K562 treated with DMSO at 1 percent for 4 hours (cell line): Measurements from ENCODE around the gene ARID3C. TPM values are rescaled to one million over a fixed set of nuclear protein-coding genes. Genes with fewer than 3 reads are reported as not detected.

Experiments used
- total RNA-seq: library from RNA; unstranded; fragments of 300-600 nt; gene quantifications from 2 replicates; pipeline ENCODE4 v1.2.3, GENCODE V29; 2022; ENCODE audit not compliant: insufficient read depth

Gene ARID3C
- 0.50 TPM in 1 of 2 replicates, not detected in the other for total RNA-seq

GRCh38 chr9:34628656-34629490 is at the start of gene ARID3C:
Gene ARID3C, minus strand, starts transcription at chr9:34629066. Its CDS starts 1,052 bp downstream, at chr9:34628014.

GRCh38 chr9:34662526-34663302 is 33.8 kb upstream of the ARID3C start, which contains the start of gene CCL27:
Gene CCL27, minus strand, starts transcription at chr9:34662657. Its CDS starts 24 bp downstream, at chr9:34662633.

DNA sequence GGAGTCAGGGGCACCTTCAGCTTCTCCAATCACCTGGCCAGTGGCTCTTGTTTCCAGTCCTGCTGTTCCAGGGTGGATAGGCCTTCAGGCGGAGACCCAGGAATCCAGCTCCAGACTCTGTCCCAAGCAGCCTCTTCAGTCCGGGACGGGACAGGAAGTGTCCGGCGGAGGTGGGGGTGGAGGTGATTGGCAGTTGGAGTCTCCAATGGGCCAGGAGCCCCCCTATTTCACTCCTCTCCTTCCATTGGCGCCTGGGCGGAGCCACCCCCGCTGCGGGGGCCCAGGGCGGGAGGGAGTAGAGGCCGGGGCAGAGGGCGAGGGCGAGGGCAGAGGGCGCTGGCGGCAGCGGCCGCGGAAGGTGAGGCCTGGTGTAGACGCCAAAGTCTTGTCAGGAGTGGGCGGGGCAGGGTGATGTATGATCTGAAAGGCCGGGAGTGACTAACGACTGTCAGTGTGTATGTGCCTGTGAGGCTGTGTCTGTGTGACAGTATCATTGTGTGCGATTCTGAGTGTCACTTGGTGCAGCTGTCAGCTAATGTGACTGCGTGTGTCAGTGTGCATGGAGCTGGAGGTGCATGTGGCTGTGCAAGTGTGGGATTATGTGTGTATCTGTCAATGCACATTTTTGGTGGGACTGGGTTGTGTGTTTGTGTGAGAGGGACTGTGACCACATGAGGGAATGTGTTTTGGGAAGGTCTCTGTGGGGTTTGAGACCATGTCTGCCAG is 23.2 kb upstream of the ARID3C start, which contains the start of gene IL11RA:
Gene IL11RA (plus strand): TSS at position 310 of the 726 bp plus-strand sequence. CDS start 3,033 bp downstream, outside the sequence.

DNA sequence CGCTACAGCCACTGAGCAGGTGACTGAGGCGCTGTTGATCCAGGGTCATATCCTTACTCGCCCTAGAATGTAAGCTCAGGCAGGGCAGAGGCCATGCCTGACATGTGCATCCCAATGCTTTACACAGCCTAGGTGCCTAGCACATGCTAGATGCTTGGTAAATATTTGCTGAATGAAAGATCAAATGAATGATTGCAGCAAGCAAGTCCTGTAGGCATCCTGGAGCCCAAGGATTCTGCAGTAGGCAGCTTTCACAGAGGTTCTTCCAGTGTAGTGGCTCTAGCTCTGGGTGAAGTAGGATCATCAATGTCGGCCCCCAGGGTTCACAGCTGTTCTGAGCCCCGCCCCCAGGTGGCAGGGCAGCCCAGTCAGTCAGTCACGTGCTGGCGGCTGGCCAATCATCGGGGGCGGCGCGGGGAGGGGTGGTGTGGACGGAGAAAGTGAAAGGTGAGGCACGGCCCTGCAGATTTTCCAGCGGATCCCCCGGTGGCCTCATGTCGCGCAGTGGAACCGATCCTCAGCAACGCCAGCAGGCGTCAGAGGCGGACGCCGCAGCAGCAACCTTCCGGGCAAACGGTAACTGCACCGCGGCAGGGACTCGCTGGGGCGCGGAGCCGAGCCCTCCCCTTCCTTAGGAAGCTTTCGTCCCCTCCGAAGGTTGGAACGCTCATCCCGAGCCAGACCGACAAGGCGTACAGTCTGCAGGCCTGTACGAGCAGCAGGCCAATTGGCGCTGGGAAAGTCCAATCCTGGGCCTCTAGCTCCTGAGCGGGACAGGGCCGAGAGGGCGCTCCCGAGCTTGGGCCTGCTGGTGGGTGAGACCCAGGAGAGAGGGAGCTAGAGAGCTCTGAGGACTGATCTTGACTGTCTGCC is 17.6 kb upstream of the ARID3C start, which contains the start of gene GALT:
Gene GALT (plus strand): TSS at position 465 of the 873 bp plus-strand sequence. CDS start 30 bp downstream, at position 495.

GRCh38 chr9:34637356-34638137 is 8.7 kb upstream of the ARID3C start, which contains the start of gene SIGMAR1:
Gene SIGMAR1, minus strand, starts transcription at chr9:34637787. Its CDS starts 90 bp downstream, at chr9:34637697.

DNA sequence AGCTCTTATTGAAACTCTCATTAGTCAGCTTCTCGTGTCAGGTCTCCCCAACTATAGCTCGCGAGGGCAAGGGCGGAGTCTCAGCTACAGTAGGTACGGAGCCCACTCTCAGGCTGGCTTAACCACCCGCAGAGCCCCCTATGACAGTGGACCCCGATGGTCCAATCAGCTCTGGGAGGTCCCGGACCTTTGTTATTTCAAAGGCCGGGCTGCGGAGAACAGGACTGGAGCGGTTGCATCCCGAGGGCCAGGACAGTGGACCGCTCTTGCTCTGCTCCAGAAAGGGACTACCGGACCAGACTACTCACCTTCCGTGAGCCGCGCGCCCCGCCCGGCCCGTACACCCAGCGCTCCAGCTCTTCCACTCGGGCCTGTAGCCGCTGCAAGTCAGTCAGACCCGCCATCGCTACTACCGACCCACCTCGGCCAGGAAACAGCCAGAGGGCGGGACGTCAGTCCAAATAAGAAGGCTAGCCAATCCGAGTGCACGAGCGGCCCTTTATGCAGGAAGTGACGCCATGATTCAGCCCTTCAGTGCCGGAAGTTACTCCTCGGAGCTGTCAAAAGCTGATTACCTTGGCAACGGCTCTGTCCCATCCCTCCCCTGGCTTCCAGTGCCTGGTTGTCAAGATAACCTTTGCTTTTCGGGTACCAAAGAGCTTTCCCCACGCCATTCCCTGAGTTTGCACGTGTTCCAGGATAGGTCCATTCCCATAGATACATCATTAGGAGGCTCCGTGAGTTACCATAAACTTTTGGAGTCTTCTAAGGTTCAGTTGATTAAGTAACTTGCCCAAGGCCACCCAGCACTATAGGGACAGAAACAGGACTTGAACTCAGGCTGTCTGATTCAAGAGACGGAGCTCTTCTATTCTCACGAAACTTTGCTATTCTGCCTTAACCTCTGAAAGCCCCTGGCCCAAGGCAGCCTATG is 8.5 kb downstream of the ARID3C start, which contains the start of gene DCTN3:
Gene DCTN3 (minus strand): TSS at position 435 of the 934 bp plus-strand sequence. CDS start 31 bp downstream, at position 404.

DNA sequence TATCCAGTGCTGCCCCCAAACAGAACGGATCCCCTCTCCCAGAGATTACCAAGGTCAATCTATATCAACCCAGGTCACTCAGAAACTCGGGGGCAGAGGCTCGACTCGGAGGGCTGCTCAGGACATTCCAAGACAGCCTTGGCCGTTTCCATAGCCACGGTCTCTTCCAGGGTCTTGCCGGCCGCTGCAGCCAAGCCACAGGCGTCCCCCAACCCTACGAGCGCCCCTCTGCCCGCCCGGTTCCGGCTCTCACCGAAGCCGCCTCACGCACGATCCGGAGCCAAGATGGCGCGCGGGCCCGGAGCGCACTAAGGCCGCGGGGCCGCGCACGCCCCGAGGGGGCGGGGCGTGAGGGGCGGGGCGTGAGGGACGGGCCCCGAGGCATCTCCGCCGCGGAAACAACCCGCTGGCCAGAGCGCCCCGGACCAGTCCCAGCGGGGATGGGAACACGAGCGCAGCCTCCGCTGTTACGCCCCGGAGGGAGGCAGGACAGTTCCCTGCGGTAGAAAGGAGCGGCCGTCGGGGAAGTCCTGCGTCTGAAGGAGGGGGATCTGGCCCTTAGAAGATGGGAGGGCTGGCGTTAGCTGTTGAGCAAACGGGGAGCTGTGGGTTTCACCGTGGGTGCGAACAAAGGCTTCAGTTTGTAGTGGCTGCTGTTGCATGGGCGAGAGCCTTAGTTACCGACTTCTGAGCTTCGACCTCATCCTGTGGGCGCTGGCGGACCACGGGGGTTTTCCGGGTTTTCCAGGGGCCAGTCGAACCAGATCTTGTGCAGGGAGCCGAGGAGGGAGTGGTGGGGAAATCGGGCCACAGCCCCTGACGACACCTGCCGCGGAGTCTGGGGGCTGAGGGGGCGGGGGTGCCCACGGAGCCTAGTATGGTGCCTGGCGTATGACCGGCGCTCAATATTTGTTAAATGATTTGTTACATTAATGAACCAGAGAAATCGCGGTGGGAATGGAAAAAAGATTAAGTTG is 16.8 kb downstream of the ARID3C start, which contains the start of gene RPP25L:
Gene RPP25L (minus strand): TSS at position 287 of the 977 bp plus-strand sequence. CDS start 801 bp downstream, outside the sequence.

GRCh38 chr9:34589636-34590380 is 39.1 kb downstream of the ARID3C start, which contains the start of gene CNTFR:
Gene CNTFR, minus strand, starts transcription at chr9:34589724. Its CDS starts 20,743 bp downstream, at chr9:34568981.

Other genes with a start within 250 kb of the ARID3C start
- 7.3 and 12.3 TPM in 2 replicates for gene FAM219A, start 170.5 kb downstream of the ARID3C start, total RNA-seq
- not detected in 2 replicates for gene DNAI1, start 170.3 kb downstream of the ARID3C start, total RNA-seq
- gene ENHO, start 106.1 kb downstream of the ARID3C start, total RNA-seq = not detected in 2 replicates
- gene CNTFR, start 39.3 kb downstream of the ARID3C start, total RNA-seq = not detected in 2 replicates
- gene RPP25L, start 17.0 kb downstream of the ARID3C start, total RNA-seq = 28.1 and 32.3 TPM in 2 replicates
- 82.4 and 87.5 TPM in 2 replicates for gene DCTN3, start 8.6 kb downstream of the ARID3C start, total RNA-seq
- 39.5 and 48.9 TPM in 2 replicates for gene SIGMAR1, start 8.7 kb upstream of the ARID3C start, total RNA-seq
- gene GALT, start 17.6 kb upstream of the ARID3C start, total RNA-seq = 13.8 and 16.8 TPM in 2 replicates
- gene IL11RA, start 23.1 kb upstream of the ARID3C start, total RNA-seq = 6.5 and 6.8 TPM in 2 replicates
- 2.2 TPM in 1 of 2 replicates, not detected in the other for gene CCL27, start 33.6 kb upstream of the ARID3C start, total RNA-seq
- not detected in 2 replicates for gene CCL19, start 62.2 kb upstream of the ARID3C start, total RNA-seq
- gene CCL21, start 81.1 kb upstream of the ARID3C start, total RNA-seq = not detected in 2 replicates